ENCODE data around the gene STX16.
A peak's percentile ranks its signal among the peaks of the same experiment; 100 is the strongest.

STX16 gene

DNA sequence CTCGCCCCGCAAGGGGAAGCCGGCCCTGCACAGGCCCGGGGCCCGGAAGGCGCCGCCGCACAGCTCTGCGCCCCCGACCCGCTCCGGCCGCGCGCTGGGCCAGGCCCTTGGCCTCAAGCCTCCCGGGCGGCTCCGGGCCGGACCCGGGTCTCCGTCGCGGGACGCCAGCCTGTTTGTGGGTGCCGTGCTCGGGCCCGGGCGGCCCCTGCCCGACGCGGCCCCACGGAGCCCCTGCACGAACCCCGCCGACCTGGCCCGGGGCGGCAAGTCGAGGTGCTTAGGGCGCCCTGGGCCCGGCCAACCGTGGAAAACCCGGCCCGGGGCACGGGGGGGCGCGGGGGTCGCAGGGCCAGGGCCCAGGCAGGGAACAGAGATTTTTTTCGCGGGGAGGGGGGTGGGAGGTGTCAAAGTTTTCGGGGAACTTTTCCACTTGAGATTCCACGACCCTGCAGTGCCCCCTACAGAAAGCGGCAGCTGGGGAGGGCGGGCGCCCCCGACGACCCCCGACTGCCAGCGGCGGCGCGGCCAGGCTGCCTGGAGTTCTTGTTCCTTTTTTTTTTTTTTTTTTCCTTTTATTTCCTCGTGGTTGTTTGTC, 805 bp upstream of the STX16 start:
- TF ChIP-seq PPARA (CRISPR knock-in tag; IDR thresholded peaks at IDR 0.05; ENCODE audit: borderline replicate concordance): no peak
- TF ChIP-seq ARNTL (CRISPR knock-in tag; IDR thresholded peaks at IDR 0.05; ENCODE audit: borderline replicate concordance, low read depth): no peak
- TF ChIP-seq, protein P1, sequence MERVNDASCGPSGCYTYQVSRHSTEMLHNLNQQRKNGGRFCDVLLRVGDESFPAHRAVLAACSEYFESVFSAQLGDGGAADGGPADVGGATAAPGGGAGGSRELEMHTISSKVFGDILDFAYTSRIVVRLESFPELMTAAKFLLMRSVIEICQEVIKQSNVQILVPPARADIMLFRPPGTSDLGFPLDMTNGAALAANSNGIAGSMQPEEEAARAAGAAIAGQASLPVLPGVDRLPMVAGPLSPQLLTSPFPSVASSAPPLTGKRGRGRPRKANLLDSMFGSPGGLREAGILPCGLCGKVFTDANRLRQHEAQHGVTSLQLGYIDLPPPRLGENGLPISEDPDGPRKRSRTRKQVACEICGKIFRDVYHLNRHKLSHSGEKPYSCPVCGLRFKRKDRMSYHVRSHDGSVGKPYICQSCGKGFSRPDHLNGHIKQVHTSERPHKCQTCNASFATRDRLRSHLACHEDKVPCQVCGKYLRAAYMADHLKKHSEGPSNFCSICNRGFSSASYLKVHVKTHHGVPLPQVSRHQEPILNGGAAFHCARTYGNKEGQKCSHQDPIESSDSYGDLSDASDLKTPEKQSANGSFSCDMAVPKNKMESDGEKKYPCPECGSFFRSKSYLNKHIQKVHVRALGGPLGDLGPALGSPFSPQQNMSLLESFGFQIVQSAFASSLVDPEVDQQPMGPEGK (CRISPR knock-in tag; IDR thresholded peaks at IDR 0.05; ENCODE audit: borderline replicate concordance): no peak
- TF ChIP-seq BACH2 (CRISPR knock-in tag; IDR thresholded peaks at IDR 0.05; ENCODE audit: borderline replicate concordance): no peak
- no peak for TF ChIP-seq ZC3H10 (CRISPR knock-in tag; IDR thresholded peaks at IDR 0.05)
- TF ChIP-seq, protein P2, sequence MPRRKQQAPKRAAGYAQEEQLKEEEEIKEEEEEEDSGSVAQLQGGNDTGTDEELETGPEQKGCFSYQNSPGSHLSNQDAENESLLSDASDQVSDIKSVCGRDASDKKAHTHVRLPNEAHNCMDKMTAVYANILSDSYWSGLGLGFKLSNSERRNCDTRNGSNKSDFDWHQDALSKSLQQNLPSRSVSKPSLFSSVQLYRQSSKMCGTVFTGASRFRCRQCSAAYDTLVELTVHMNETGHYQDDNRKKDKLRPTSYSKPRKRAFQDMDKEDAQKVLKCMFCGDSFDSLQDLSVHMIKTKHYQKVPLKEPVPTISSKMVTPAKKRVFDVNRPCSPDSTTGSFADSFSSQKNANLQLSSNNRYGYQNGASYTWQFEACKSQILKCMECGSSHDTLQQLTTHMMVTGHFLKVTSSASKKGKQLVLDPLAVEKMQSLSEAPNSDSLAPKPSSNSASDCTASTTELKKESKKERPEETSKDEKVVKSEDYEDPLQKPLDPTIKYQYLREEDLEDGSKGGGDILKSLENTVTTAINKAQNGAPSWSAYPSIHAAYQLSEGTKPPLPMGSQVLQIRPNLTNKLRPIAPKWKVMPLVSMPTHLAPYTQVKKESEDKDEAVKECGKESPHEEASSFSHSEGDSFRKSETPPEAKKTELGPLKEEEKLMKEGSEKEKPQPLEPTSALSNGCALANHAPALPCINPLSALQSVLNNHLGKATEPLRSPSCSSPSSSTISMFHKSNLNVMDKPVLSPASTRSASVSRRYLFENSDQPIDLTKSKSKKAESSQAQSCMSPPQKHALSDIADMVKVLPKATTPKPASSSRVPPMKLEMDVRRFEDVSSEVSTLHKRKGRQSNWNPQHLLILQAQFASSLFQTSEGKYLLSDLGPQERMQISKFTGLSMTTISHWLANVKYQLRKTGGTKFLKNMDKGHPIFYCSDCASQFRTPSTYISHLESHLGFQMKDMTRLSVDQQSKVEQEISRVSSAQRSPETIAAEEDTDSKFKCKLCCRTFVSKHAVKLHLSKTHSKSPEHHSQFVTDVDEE (CRISPR knock-in tag; IDR thresholded peaks at IDR 0.05): no peak
- TF ChIP-seq ZNF565 (CRISPR knock-in tag; conservative IDR thresholded peaks at IDR 0.05; ENCODE audit: low read depth): no peak
- no peak for TF ChIP-seq ZFP30 (CRISPR knock-in tag; IDR thresholded peaks at IDR 0.05)
- TF ChIP-seq RARB (CRISPR knock-in tag; IDR thresholded peaks at IDR 0.05): no peak
- no peak for ATAC-seq

DNA sequence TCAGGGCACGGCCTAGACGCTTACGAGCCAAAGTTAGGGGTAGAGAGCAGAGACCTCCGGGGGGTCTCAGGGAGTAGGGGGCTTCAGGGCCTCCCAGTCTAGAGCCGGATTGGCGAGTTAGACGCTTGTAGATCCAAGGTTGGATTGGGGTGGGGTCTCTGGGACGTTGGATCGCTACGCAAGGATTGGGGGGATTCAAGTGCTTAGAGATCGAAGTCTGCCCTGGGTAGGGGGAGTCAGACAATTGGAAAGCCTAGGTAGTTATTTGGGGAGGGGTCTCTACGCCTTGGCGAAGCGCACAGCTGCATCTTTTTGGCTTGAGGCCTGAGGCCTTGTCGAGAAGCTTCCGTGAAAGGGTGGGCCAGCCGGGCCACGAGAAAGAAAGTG, 469 bp downstream of the STX16 start:
- TF ChIP-seq BACH2 (CRISPR knock-in tag; IDR thresholded peaks at IDR 0.05; ENCODE audit: borderline replicate concordance) (no peak), ZNF70 (CRISPR knock-in tag; IDR thresholded peaks at IDR 0.05) (no peak), TOX (CRISPR knock-in tag; IDR thresholded peaks at IDR 0.05; ENCODE audit: borderline replicate concordance) (no peak), TCF4 (CRISPR knock-in tag; IDR thresholded peaks at IDR 0.05; ENCODE audit: borderline replicate concordance) (no peak), OSR1 (CRISPR knock-in tag; IDR thresholded peaks at IDR 0.05) (no peak), PPARA (CRISPR knock-in tag; IDR thresholded peaks at IDR 0.05; ENCODE audit: borderline replicate concordance) (no peak), ZC3H10 (CRISPR knock-in tag; IDR thresholded peaks at IDR 0.05) (no peak), ZNF565 (CRISPR knock-in tag; conservative IDR thresholded peaks at IDR 0.05; ENCODE audit: low read depth) (no peak), ZNF8 (CRISPR knock-in tag; IDR thresholded peaks at IDR 0.05) (no peak), ESRRG (CRISPR knock-in tag; IDR thresholded peaks at IDR 0.05) (no peak), SNAI2 (CRISPR knock-in tag; IDR thresholded peaks at IDR 0.05) (no peak), ZFP30 (CRISPR knock-in tag; IDR thresholded peaks at IDR 0.05) (no peak), GLIS3 (CRISPR knock-in tag; IDR thresholded peaks at IDR 0.05) (no peak), RARB (CRISPR knock-in tag; IDR thresholded peaks at IDR 0.05) (no peak)
- TF ChIP-seq, protein P1 (CRISPR knock-in tag; IDR thresholded peaks at IDR 0.05; ENCODE audit: borderline replicate concordance): no peak
- TF ChIP-seq, protein P3, sequence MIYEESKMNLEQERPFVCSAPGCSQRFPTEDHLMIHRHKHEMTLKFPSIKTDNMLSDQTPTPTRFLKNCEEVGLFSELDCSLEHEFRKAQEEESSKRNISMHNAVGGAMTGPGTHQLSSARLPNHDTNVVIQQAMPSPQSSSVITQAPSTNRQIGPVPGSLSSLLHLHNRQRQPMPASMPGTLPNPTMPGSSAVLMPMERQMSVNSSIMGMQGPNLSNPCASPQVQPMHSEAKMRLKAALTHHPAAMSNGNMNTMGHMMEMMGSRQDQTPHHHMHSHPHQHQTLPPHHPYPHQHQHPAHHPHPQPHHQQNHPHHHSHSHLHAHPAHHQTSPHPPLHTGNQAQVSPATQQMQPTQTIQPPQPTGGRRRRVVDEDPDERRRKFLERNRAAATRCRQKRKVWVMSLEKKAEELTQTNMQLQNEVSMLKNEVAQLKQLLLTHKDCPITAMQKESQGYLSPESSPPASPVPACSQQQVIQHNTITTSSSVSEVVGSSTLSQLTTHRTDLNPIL (CRISPR knock-in tag; IDR thresholded peaks at IDR 0.05; ENCODE audit: low read depth): no peak
- TF ChIP-seq, protein P4, sequence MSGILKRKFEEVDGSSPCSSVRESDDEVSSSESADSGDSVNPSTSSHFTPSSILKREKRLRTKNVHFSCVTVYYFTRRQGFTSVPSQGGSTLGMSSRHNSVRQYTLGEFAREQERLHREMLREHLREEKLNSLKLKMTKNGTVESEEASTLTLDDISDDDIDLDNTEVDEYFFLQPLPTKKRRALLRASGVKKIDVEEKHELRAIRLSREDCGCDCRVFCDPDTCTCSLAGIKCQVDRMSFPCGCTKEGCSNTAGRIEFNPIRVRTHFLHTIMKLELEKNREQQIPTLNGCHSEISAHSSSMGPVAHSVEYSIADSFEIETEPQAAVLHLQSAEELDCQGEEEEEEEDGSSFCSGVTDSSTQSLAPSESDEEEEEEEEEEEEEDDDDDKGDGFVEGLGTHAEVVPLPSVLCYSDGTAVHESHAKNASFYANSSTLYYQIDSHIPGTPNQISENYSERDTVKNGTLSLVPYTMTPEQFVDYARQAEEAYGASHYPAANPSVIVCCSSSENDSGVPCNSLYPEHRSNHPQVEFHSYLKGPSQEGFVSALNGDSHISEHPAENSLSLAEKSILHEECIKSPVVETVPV (CRISPR knock-in tag; IDR thresholded peaks at IDR 0.05): no peak
- TF ChIP-seq, protein P5, sequence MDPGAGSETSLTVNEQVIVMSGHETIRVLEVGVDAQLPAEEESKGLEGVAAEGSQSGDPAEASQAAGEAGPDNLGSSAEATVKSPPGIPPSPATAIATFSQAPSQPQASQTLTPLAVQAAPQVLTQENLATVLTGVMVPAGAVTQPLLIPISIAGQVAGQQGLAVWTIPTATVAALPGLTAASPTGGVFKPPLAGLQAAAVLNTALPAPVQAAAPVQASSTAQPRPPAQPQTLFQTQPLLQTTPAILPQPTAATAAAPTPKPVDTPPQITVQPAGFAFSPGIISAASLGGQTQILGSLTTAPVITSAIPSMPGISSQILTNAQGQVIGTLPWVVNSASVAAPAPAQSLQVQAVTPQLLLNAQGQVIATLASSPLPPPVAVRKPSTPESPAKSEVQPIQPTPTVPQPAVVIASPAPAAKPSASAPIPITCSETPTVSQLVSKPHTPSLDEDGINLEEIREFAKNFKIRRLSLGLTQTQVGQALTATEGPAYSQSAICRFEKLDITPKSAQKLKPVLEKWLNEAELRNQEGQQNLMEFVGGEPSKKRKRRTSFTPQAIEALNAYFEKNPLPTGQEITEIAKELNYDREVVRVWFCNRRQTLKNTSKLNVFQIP (CRISPR knock-in tag; IDR thresholded peaks at IDR 0.05; ENCODE audit: borderline replicate concordance, low read depth): no peak
- ATAC-seq: peak; percentile 3

All from SK-N-SH treated with all-trans-retinoic acid at 6 μM for 48 hours (cell line).